Fibroblast of skin of back (primary cell): Measurements from ENCODE around the gene GPX5. TPM values are rescaled to one million over a fixed set of nuclear protein-coding genes. Genes with fewer than 3 reads are reported as not detected.
"Not testable (repeated sequence)": the region's sequence is repeated elsewhere in the genome, so short reads cannot be mapped to it uniquely, and the experiment has no call there.

Experiments
- DNase-seq: peaks from one replicate; pipeline ENCODE4 v3.0.0-alpha.2; 2013
- polyA plus RNA-seq, 2 experiments: library from polyadenylated mRNA; unstranded; fragments of 120-200 nt; gene quantifications; one replicate each; pipeline ENCODE4 v1.2.1, GENCODE V29; 2013; ENCODE audit not compliant: insufficient read length in 2 of 2

Gene GPX5, protein sequence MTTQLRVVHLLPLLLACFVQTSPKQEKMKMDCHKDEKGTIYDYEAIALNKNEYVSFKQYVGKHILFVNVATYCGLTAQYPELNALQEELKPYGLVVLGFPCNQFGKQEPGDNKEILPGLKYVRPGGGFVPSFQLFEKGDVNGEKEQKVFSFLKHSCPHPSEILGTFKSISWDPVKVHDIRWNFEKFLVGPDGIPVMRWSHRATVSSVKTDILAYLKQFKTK
- polyA plus RNA-seq (2013, experiment 1 of 2; ENCODE audit: insufficient read length) = not detected
- polyA plus RNA-seq (2013, experiment 2 of 2; ENCODE audit: insufficient read length) = not detected

DNA sequence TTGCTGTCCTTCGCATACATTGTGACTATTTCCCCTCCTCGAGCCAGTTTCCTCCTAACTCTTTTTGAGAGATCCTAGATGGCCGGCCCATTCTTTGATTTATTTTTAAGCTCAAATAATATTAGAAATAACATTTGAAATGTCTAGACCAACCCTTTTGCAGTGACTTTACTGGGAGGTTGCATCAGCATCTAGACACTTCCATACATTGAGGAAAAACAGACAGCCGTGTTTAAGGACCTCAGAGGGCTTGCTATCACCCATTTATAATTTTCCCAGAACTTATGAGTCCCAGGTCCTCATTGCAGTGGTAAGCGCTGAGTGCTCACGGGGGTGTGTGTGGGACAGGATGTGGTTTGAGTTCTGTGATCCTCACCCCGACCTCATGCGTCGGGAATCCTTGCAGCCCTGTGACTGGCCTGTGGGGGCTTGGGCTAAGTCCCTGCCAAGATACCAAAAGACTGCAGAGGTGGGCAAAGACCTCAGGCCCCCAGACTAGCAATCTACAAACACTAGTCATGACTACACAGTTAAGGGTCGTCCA is at the start of gene GPX5:
Gene GPX5 (plus strand): TSS at position 386 of the 544 bp plus-strand sequence. CDS start 133 bp downstream, at position 519.
- no peak for DNase-seq

DNA sequence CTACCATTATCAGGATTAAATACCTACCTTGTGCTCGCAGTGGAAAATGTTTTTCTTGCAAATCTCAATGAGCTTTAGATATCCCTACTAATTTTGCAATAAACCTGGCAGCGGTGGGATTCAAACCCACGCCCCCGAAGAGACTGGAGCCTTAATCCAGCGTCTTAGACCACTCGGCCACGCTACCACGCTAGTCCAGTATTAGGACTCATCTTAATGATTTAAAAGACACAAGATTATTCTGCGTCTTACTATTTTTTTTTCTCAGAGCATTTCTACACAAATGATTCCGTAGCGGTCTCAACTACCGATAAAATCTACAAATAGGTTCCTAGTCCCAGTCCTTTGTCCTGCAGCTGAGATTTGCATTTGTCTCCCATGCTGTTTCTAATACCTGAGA is 47.2 kb upstream of the GPX5 start:
- no peak for DNase-seq

DNA sequence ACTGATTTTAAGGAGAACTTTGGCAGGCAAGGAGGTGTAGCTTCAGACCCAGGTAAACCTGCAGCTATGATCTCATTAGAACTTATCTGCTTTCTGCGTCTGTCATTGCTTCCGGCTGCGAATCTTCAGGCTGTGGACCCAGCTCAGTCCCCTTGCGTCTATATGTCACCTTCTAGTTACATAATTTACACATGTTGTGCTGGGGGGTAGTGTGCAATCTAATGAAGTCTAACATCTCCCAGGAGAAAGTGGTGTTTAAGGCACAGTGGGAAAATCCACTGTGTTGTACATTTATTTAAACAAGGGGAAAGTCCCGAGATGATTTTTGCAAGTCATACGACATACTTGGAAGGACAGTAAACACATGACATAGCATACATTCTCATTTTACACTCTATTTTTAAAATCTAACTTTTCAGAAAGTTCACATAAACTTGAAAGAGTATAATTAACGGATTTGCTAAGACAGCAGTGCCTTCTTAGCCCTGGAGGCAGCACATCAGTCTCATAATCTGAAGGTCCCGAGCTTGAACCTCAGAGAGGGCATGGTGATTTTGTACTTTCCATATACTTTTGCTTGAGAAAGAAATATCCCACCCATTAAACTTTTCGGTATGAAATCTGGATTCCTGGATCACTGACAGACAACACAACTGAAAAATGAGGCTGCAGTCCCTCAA is 45.3 kb upstream of the GPX5 start:
- DNase-seq = no peak

DNA sequence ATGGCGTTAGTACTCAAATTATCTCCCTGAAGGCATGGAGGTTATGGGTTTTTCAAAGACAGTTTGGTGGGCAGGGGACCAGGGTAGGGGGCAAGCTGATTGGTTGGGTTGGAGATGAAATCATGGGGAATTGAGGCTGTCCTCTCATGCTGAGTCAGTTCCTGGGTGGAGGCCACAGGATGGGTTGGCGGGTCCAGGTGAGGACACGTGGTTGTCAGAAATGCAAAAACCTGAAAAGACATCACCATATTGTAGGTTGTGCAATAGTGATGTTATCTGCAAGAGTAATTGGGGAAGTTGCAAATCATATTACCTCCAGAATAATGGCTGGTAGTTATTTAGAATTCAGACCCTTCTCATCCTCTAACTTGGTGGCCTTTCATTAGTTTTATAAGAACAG is 40.2 kb upstream of the GPX5 start:
- no peak for DNase-seq

DNA sequence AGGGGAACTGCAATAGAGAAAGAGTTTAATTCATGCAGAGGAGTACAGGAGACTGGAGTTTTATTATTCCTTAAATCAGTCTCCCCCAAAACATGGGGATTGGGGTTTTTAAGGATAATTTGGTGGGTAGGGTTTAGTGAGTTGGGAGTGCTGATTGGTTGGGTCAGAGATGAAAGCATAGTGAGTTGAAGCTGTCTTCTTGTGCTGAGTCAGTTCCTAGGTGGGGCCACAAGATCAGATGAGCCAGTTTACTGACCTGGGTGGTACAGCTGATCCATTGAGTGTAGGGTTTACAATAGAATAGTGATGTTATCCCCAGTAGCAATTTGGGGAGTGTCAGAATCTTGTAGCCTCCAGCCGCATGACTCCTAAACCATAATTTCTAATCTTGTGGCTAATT is 39.1 kb upstream of the GPX5 start:
- DNase-seq = no peak

DNA sequence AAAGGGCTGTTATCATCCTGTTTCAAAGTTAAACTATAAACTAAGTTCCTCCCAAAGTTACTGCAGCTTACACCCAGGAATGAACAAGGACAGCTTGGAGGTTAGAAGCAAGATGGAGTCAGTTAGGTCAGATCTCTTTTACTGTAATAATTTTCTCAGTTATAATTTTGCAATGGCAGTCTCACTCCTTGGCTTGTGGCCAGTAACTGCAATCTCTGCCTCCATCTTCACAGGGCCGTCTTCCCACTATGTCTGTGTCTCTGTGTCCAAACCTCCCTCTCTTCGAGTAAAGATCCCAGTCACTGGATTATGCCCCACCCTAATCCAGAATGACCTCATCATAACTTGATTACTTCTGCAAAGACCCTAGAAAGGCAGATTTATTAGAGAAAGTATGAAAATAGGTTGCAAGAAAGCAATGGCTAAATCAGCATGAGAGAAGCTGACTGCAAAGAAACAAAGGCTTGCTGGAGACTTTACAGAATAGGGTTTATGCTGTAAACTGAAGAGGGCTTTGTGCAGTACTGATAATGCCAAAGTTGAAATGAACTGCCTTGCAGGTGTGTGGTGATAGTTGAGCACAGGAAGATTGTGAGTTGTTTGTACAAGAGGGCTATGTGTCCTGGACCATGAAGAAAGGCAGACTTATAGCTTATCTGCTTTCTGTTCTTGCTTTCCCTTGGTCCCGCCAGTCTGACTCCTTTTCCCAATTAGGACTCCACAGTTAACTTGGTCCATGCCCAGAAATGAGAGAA is 38.5 kb upstream of the GPX5 start:
- DNase-seq = no peak

DNA sequence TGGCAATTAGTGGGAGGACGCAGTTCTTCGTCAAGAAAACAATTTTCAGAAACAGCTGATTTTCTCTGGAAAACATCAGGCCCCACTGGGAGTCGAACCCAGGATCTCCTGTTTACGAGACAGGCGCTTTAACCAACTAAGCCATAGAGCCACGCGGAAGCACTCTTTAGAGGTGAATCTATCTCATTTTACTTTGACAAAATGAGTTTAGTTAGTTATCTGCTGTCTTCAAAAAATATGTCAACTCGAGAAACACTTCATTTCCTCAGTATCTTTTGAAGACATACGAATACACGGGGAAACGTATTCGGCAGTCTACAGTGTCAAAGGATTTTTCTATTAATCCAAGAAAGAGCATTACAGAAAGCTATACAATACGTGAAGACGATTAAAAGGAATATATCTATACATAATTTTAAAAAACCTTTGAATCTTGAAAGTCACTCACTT is 36.7 kb upstream of the GPX5 start:
- peak; percentile 75 for DNase-seq

DNA sequence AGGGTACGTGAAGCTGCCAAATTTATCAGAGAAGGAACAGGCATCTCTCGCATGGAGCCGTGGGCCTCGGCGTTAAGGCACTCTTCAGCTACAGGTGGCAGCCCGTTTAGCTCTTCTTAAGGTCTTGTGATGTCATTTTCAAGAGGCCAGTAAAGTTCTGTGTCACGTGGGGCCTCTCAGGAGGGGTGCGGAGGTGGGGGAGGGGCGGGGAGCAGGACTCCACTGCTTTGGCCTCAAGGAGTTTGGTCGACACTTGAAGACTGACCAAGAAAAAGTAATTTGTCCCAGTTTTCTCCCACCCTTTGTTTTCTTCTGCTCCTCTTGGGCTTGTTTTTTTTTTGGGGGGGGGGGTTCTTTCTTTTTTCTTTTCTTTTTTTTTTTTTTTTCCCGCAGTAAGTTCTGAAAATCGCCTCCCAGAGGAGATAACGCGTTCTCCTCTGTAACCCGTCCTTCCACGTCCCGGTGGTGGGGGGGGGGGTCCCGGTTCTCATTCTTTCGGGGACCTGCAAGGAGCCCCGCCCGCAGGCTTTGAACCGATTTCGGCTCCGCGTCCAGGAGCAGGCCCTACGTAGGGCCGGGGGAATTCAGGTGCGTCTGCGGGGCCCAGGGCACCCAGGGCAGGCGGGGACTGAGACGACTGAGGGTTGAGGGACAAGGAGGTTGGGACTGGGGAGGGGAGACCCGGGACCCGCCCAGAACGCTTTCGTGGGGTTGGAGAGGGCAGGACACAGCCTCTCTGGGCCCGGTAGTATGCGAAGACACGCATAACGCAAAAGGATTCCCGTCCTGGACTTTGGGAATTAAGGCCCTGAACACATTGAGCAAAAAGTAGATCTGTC is 36.1 kb upstream of the GPX5 start:
- peak; percentile 73 for DNase-seq

DNA sequence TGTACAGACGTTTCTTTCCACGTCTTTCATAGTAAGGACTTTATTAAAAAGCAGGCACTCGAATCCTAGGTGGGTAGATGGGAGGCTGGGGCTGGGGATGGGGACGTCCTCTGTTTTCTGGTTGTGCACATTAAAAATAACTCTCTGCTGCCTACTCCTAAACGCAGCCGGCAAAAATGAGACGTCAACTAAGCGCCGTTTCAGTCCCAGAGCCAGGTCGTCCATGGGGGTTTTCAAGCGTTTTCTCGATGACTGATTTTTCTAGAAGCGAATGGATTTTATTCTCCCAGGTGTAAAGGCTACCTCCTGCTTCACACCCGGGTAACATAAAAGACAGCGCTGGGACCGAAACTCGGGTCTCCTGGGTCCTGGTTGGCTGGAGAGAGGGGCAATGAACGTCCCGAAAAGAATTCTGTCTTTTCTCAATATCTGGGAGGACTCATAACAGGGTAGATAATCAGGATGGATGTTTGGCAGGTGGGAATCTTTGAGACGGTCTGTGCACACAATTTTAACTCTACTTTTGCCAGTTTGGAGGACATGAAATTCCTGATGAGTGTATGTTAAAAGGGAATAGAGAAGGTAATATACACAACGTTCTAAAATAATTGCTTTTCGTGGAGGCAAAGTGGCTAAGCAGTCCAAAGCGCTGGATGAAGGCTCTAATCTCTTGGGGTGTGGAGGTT is 35.3 kb upstream of the GPX5 start:
- DNase-seq = no peak

DNA sequence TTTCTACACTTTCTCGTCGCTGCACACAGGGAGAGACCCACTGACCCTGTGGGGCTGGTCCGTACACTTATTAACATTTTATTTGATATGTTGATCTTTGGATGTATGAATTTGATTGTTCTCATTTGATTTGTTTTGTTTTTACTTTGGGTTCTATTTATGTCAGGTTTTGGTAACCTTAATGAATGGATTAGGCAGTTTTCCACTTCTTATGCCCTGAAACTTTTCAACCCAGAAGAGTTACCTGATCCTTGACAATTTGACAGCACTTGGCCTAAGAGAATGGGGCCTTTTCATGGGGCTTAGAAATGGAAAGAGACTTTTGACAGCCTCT is 33.7 kb upstream of the GPX5 start:
- no peak for DNase-seq

DNA sequence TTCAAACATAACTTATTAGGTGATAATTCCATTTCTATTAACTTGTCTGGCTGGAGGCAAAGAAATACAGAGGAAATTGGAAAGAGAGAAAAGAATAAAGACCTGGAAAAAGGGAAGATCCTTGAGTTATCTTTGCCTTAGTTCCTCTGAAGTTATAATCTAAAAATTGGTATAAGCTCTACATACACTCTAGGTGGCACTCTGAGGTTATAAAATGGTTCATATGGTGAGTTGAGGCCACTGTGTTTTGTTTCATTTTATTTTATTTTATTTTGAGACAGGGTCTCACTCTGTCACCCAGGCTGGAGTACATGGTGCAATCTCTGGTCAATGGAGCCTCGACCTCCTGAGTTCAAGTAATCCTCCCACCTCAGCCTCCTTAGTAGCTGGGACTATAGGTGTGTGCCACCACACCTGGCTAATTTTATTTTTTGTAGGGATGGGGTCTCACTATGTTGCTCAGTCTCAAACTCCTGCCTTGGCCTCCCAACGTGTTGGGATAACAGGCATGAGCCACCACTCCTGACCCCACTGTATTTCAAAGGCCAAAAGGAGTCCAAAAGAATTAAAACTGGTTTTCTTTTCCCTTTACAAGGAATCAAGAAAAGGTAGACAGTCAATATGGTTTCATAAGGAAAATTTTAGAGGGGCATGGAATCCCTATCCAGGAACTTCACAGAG is 29.4 kb upstream of the GPX5 start:
- DNase-seq = no peak

DNA sequence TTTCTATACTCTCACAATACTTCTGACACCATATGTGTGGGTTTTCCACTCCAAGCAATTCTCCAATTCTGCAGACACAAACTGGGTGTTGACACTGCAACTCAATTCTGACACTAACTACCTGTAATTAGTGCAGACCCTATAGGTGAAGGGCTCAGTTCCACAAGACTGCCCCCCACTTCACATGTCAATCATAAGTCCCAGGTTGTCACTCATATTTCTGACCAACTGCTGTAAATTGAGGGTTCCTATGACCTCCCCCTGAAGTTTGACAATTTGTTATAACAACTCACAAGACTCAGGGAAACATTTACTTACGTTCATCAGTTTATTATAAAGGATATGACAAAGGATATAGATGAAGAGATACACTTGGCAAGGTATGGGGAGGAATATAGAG is 28.4 kb upstream of the GPX5 start:
- DNase-seq = no peak

DNA sequence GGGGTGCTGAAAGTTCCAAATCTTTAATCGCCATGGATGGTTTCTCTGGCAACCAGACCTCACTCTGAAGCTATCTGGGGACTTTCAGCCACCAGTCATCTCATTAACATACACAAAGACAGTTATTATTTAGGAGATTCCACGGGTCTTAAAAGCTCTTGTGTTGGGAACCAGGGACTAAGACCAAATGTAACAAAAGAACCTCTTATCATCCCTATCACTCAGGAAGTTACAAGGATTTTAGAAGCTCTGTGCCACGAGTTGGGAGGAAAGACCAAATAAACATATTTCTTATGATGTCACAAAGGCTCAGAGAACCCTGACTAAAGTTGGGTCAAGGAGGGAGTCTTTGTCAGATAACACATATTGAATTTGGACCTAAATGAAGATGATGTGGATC is 27.8 kb upstream of the GPX5 start:
- DNase-seq = no peak

DNA sequence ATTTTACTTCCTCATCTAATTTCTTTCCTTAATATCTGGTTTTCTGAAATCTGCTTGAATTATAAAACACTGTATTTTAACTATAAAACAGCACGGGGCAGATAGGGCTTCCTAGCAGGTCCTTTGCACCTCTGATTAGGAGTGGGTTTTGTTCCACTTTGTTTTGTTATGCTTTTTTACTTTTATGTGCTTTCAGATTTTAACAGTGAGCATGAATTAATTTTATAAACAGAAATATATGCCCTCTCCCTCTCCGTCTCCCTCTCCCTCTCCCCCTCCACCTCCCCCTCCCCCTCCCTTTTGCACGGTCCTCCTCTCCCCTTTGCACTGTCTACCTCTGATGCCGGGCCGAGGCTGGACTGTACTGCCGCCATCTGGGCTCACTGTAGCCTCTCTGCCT is 24.4 kb upstream of the GPX5 start:
- DNase-seq = no peak

DNA sequence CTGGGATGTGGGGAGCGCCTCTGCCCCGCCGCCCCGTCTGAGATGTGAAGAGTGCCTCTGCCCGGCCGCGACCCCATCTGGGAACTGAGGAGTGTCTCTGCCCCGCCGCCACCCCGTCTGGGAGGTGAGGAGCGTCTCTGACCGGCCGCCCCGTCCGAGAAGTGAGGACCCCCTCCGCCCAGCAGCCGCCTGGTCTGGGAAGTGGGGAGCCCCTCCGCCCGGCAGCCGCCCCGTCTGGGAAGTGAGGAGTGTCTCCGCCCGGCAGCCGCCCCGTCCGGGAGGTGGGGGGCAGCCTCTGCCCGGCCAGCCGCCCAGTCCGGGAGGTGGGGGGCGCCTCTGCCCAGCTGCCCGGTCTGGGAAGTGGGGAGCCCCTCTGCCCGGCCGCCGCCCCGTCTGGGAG is 23.5 kb upstream of the GPX5 start:
- not testable (repeated sequence) for DNase-seq

DNA sequence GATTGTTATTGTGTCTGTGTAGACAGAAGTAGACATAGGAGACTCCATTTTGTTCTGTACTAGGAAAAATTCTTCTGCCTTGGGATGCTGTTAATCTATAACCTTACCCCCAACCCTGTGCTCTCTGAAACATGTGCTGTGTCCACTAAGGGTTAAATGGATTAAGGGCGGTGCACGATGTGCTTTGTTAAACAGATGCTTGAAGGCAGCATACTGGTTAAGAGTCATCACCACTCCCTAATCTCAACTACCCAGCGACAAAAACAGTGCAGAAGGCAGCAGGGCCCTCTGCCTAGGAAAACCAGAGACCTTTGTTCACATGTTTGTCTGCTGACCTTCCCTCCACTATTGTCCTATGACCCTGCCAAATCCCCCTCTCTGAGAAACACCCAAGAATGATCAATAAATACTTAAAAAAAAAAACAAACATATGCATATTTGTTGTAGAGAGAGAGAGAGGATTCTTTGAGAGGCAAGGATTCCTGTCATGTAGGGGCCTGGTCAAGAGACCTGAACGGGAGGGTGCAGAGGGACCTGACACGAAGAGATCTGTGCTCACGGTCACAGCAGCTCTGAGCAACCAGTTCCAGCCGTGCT is 22.9 kb upstream of the GPX5 start:
- DNase-seq = not testable (repeated sequence)

DNA sequence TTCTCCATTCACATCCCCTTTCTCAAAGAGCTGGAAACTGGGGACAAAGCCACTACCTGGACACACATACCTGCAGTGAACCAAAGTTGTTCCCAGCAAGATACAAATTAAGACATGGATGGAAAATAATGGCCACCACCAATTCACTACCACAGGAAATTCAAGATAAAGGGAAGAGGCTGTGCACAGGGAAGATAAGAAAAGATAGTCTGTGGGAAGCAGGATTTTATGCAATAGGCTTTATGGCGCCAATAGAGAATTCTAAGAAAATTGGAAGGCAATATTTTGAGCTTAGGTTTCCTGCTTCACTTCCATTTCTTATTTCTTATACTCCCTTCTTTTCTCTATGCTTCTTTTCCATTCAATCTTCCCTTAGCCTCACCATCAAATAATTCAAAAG is 19.9 kb upstream of the GPX5 start:
- DNase-seq = no peak

DNA sequence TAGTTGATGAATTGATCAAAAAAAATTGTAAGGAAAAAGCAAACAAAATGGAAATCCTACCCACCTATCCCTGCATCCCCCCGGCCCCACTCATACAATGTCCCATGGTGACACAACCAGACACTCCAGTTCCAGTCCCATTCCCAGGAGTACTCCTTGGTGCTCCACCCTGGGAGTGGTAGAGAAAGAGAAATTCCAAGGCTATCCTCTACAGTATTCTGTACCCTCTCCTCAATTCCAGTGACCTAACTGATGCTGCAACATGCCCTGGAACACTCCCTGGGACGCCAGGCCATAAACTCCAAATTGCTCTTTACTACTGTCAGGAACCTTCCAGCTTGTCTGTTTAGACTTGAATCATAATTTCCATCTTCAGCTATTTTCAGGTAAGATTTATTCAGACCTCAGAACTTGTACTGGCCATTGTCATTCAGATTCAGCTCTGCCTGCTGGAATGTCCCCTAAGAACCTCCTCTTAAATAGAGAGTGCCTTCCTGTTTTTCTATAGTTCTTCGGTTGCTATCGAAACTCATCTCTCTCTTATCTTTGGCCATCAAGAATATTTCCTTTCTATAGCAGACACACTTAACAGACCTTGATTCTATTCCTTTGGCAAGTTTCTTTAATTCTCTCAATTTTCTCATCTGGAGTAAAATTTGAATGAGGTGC is 18.7 kb upstream of the GPX5 start:
- no peak for DNase-seq

DNA sequence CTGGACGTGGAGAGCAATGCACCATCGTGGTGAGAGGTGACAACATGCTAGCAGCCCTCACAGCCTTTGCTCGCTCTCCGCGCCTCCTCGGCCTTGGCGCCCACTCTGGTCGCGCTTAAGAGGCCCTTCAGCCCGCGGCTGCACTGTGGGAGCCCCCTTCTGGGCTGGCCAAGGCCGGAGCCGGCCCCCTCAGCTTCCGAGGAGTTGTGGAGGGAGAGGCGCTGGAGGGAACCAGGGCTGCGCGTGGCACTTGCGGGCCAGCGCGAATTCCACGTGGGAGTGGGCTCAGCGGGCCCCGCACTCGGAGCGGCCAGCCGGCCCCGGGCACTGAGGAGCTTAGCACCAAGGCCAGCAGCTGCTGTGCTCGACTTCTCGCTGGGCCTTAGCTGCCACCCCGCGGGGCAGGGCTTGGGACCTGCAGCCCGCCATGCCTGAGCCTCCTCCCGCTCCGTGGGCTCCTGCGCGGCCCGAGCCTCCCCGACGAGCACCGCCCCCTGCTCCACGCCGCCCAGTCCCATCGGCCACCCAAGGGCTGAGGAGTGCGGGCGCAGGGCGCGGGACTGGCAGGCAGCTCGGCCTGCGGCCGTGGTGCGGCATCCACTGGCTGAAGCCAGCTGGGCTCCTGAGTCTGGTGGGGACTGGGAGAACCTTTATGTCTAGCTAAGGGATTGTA is 13.9 kb upstream of the GPX5 start:
- DNase-seq = no peak

DNA sequence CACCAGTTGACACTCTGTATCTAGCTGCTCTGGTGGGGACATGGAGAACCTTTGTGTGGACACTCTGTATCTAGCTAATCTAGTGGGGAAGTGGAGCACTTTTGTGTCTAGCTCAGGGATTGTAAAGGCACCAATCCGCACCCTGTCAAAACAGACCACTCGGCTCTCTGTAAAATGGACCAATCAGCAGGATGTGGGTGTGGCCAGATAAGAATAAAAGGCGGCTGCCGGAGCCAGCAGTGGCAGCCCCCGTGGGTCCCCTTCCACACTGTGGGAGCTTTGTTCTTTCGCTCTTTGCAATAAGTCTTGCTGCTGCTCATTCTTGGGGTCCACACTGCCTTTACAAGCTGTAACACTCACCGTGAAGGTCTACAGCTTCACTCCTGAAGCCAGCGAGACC is 13.3 kb upstream of the GPX5 start:
- not testable (repeated sequence) for DNase-seq
